HG03066 (cell line): ENCODE data around the gene SMIM43.

Source experiments
- ATAC-seq: cut with Tn5 transposase; IDR thresholded peaks from one replicate; pipeline ENCODE4 v1.9.1; 2021; ENCODE audit warnings: low read depth; ENCODE audit not compliant: unreplicated experiment

The SMIM43 gene

GRCh38 chr4:121764702-121765367, at the start of gene SMIM43:
Gene SMIM43 (minus strand): TSS chr4:121765164. CDS start chr4:121765105, 59 bp downstream.
- no peak for ATAC-seq

- ATAC-seq: no peak
These were observed 49.8 kb upstream of the SMIM43 start for GRCh38 chr4:121814756-121815155.

GRCh38 chr4:121811122-121811521, 46.2 kb upstream of the SMIM43 start:
- ATAC-seq: no peak

GRCh38 chr4:121806411-121806810, 41.4 kb upstream of the SMIM43 start:
- no peak for ATAC-seq

- no peak for ATAC-seq
These were observed 36.7 kb upstream of the SMIM43 start for GRCh38 chr4:121801715-121802075.

GRCh38 chr4:121800961-121801714, 36.2 kb upstream of the SMIM43 start, which contains the start of gene EXOSC9:
Gene EXOSC9 (plus strand): TSS chr4:121801323. CDS start chr4:121801425, 102 bp downstream.
- ATAC-seq: peak; percentile 83

- peak; percentile 29 for ATAC-seq
These were observed 35.6 kb upstream of the SMIM43 start for GRCh38 chr4:121800638-121800960.

GRCh38 chr4:121799867-121800501, 35.0 kb upstream of the SMIM43 start:
- no peak for ATAC-seq

GRCh38 chr4:121799208-121799823, 34.4 kb upstream of the SMIM43 start:
- ATAC-seq: no peak

GRCh38 chr4:121796283-121796682, 31.3 kb upstream of the SMIM43 start:
- ATAC-seq: no peak

GRCh38 chr4:121794505-121795188, 29.7 kb upstream of the SMIM43 start:
- no peak for ATAC-seq

- ATAC-seq: no peak
These were observed 28.0 kb upstream of the SMIM43 start for GRCh38 chr4:121792966-121793365.

GRCh38 chr4:121791481-121791880, 26.5 kb upstream of the SMIM43 start:
- no peak for ATAC-seq

- ATAC-seq: no peak
These were observed 26.0 kb upstream of the SMIM43 start for GRCh38 chr4:121790976-121791375.

- ATAC-seq: no peak
These were observed 25.2 kb upstream of the SMIM43 start for GRCh38 chr4:121789960-121790829.

- no peak for ATAC-seq
These were observed 24.5 kb upstream of the SMIM43 start for GRCh38 chr4:121789455-121789854.

- peak; percentile 84 for ATAC-seq
These were observed 23.9 kb upstream of the SMIM43 start for GRCh38 chr4:121788896-121789295.

GRCh38 chr4:121786221-121786620, 21.3 kb upstream of the SMIM43 start:
- ATAC-seq: no peak

- no peak for ATAC-seq
These were observed 20.5 kb upstream of the SMIM43 start for GRCh38 chr4:121785479-121785878.

- no peak for ATAC-seq
These were observed 20.0 kb upstream of the SMIM43 start for GRCh38 chr4:121784975-121785374.
